Heart left ventricle (tissue), 13 donors: ENCODE measurements around the gene LIN54.

ENCODE experiments used
- POLR2A ChIP-seq, 2 donors: fragments of 450-650 bp; IDR thresholded peaks; one replicate each; pipeline ENCODE4 v1.6.1; 2017; ENCODE audit warnings: antibody characterized with exemption in 2 of 2, mild to moderate bottlenecking in 2 of 2, moderate library complexity in 2 of 2
- TF ChIP-seq, protein P1 (sequence below), 12 donors: fragments of 200-600 bp; sonication (generic) in 4 of 12; IDR thresholded peaks; one replicate each; pipeline versions ENCODE4 v1.5.0 to v1.8.0; 2018 to 2022; ENCODE audit warnings: antibody characterized with exemption in 12 of 12, mild to moderate bottlenecking in 5 of 12
- donor health status: ischemic (EF 13 %, LVEDD 7.1; RV severe dilation, severe dysfunction).
- donor health status: DM: no; HTN: yes; CAD: no.
- donor health status: DM: no; HTN: no; CAD: no.
- donor health status: ischemic (EF 25% LVEDD 6.9; RV normal size, moderate dysfunction).
- donor health status: ischemic (EF 25% LVEDD 5.7; RV mildly dilated, moderate dysfunction).
- donor health status: ischemic (EF 35%, LVEDD 5.7; RV mildly dilated, moderate dysfunction).
- donor health status: nonischemic (EF 11% LVEDD 7.7; RV severe dilation, severe dysfunction).
- donor health status: DM: yes; HTN: yes; CAD: no.
- donor health status: PGD.
- donor health status: ischemic (EF 29% LVEDD 5.4; RV normal size, mild dysfunction).
- donor health status: nonischemic (EF 23%, LVEDD 6.1; RV moderate dilation, normal function).

DNA sequence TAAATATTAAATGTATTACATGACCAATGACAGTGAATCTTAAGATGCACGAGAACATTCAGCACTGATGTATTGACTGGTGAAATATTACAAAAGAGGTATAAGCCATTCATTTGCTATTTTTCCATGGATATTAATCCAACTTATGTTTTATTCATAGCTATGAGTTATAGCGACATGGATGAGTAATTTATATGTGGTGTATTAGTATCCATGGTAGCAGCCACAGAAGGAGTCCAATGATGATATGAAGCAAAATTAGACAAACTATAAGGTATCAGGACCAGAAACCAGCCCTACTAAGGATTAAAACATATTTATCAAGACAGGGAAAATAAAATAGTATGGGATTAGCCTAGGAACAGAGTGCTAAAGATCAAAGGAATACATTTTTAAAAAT is 59.4 kb downstream of the LIN54 start:
- TF ChIP-seq, protein P1, sequence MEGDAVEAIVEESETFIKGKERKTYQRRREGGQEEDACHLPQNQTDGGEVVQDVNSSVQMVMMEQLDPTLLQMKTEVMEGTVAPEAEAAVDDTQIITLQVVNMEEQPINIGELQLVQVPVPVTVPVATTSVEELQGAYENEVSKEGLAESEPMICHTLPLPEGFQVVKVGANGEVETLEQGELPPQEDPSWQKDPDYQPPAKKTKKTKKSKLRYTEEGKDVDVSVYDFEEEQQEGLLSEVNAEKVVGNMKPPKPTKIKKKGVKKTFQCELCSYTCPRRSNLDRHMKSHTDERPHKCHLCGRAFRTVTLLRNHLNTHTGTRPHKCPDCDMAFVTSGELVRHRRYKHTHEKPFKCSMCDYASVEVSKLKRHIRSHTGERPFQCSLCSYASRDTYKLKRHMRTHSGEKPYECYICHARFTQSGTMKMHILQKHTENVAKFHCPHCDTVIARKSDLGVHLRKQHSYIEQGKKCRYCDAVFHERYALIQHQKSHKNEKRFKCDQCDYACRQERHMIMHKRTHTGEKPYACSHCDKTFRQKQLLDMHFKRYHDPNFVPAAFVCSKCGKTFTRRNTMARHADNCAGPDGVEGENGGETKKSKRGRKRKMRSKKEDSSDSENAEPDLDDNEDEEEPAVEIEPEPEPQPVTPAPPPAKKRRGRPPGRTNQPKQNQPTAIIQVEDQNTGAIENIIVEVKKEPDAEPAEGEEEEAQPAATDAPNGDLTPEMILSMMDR (IDR thresholded peaks at IDR 0.05), result no peak
- no peak for TF ChIP-seq POLR2A (IDR thresholded peaks at IDR 0.05)
